Measurements from ENCODE around the gene RADIL.
"Not testable (repeated sequence)": the region's sequence is repeated elsewhere in the genome, so short reads cannot be mapped to it uniquely, and the experiment has no call there.

Gene RADIL

GRCh38 chr7:4883372-4884144, at the start of gene RADIL:
Gene RADIL (minus strand): TSS chr7:4883716. CDS start chr7:4878139, 5,577 bp downstream.
- peak; percentile 90 for DNase-seq

DNA sequence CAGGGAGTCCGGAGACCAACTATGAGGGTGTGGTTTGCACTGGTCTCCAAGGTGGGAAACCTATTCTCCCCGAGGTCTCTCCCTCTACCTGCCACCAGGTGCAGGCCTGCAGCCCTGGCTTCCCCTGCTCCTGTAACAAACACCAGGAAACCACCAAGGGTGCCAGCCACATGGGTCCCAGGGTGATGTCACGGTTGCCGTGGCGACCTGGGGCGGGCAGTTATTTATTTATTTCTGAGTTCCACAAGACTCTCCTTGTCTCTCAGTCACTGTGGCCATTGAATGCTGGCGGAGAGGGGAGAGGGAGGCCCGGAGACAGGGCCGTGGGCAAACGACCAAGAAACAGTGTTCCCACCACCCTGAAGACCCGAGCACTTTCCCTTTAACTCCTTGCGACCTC, 48.4 kb upstream of the RADIL start:
- no peak for DNase-seq

GRCh38 chr7:4929005-4929404, 45.5 kb upstream of the RADIL start:
- DNase-seq, result no peak

DNA sequence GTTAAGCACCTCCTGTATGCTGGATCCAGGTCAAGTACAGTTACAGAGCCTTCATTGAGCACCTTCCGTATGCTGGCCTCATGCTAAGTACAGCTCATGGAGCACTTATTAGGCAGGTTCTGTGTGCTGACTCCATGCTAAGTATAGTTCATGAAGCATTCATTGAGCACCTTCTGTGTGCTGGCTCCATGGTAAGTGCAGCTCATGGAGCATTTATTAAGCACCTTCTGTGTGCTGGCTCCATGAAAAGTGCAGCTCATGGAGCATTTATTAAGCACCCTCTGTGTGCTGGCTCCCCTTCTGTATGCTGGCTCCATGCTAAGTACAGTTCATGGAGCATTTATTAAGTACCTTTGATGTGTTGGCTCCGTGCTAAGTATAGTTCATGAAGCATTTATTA, 44.9 kb upstream of the RADIL start:
- DNase-seq, result no peak

DNA sequence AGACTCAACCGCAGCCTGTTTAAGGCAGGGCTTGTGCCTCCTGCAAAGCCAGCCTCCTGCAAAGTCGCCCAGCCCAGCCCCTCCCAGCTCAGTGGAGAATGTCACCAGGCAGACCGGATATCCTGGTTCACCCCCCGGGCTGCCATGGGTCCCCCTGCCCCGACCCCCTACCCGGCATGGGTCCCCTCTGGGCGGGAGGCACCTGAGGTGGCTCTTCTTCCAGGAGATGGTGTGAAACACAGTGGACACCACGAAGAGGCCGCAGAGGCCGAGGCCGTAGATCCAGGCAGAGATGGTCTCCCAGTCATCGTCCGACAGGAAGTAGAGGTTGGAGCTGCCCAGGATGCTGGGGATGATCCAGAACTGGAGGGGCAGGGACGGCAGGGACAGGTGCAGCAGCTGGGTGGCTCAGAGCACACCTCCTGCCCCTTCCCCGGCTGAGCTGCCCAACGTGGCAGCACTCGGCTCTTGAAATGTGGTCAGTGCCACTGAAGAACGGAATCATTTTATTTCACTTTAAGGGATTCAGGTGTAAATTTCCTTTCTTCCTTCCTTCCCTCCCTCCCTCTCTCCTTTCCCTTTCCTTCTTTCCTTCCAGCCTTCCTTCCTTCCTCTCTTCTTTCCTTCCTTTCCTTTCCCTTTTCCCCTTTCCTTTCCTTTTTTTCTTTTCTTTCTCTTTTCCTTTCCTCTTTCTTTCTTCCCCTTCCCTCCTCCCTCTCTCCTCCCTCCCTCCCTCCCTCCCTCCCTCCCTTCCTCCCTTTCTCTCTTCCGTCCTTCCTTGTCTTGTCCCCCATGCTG, 36.7 kb upstream of the RADIL start:
- DNase-seq, result no peak

DNA sequence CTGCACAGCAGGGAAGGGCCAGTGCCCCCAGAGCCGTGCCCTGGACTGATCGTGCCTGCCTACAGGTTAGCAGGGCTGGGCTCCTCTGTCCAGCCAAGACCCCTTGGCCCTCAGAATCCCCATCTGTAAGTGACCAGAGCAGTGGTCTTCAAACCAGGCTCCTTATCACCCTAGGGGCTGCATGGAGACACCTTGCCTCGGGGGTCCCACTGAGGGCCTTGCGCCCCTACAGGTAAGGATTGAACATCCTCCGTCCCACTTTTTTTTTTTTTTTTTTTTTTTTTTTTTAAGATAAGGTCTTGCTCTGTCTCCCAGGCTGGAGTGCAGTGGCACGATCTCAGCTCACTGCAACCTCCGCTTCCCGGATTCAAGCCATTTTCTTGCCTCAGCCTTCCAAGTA, 32.6 kb upstream of the RADIL start:
- no peak for DNase-seq

- DNase-seq, result no peak
These were observed 27.8 kb upstream of the RADIL start for GRCh38 chr7:4911111-4911828.

DNA sequence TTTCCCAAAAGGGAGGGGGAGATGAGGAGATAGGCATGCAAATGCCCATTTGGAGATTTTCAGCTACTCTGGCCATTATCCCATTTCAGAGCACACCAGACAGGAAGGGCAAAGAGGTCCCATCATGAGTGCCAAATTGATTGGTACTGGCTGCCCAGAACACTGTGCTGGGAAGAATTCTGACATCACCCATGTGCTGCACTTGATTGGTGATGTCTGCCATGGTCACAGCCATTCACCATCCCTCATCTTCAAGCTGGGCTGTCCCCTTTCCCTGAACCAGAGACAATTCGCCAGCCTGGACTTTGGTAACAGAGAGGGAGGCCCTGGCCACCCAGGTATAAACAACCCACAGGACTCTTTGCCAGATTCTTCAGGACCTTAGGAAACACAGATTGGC, 23.2 kb upstream of the RADIL start:
- DNase-seq, result no peak

- DNase-seq, result no peak
These were observed 21.7 kb upstream of the RADIL start for GRCh38 chr7:4905171-4905570.

- no peak for DNase-seq
These were observed 20.8 kb upstream of the RADIL start for GRCh38 chr7:4904346-4904745.

DNA sequence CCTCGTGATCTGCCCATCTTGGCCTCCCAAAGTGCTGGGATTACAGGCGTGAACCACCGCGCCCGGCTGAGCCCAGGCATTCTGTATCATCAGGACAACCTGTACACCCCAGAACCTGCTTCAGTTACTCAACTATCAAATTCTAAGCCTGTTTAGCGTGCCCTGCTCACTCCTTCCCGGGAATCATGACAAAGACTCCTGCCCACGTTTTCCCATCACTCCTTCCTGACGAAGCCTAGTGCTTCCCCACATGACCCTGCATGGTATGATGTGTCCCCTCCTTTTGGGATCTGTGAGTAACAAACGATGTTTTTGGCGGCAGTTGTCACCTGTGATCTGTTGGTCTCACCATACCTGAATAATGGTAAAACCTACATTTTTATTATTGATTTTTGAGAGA, 12.2 kb upstream of the RADIL start:
- DNase-seq, result no peak

GRCh38 chr7:4894482-4894881, 11.0 kb upstream of the RADIL start:
- DNase-seq, result no peak

- DNase-seq, result no peak
These were observed 10.5 kb upstream of the RADIL start for GRCh38 chr7:4893929-4894475.

DNA sequence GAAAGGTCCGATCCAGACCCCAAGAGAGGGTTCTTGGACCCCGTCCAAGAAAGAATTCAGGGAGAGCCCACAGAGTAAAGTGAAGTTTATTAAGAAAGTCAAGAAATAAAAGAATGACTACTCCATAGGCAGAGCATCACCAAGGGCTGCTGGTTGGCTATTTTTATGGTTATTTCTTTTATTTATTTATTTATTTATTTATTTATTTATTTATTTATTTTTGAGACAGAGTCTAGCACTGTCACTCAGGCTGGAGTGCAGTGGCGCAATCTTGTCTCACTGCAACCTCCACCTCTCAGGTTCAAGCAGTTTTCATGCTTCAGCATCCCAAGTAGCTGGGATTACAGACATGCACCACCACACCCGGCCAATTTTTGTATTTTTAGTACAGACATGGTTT, 9.7 kb upstream of the RADIL start:
- DNase-seq, result not testable (repeated sequence)

- not testable (repeated sequence) for DNase-seq
These were observed 8.0 kb upstream of the RADIL start for GRCh38 chr7:4891522-4891921.

DNA sequence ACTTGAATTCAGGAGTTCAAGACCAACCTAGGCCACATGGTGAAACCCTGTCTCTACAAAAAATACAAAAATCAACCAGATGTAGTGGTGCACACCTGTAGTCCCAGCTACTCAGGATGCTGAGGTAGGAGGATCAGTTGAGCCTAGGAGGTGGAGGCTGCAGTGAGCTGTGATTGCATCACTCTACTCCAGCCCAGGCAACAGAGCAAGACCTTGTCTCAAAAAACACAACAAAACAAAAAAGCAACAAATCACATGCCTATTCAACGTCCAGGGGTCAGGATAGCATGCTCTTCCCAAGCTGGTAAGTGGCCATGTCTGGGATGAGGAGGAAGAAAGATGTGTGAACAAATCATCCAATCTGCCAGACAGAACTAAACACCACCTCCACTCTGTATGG, 6.2 kb upstream of the RADIL start:
- no peak for DNase-seq

DNA sequence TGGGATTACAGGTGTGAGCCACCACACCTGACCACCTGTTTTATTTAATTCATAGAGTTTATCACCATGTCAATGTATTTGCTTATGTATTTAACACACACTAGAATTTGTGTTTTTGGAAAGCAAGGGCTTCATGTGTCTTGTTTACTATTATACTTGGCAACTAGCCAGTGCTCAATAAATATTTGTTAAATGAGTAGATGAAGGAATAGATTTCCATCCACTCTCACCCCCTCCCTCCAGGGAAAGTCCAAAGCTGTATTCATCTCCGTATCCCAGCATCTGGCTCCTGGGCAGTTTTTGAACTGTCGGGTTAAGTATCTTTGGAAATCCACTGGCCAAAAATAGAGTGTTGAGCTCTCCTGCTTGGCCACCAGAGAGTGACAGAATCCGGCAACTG, 4.6 kb upstream of the RADIL start:
- no peak for DNase-seq

- DNase-seq, result no peak
These were observed 3.2 kb upstream of the RADIL start for GRCh38 chr7:4886671-4887070.

DNA sequence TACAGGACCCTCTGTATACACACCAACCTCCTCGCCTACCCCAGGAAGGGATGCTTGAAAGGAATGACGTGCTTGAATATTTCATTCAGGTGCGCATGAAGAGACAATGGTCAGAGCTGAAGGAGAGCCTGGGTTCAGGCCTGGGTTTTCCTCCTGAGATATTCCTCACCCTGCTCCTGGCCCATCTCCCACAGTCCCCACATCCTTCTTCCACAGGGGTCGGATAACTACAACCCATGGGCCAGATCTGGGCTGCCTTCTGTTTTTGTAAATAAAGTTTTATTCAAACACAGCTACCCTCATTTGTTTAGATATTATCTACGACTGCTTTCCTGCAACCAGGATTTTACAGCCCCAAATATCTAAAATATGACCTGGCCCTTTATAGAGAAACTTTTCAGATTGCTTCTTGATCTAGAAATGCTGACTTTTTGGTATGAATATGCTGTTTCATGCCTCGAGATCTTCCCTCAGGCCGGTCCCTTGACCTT, 1.8 kb upstream of the RADIL start:
- no peak for DNase-seq

DNA sequence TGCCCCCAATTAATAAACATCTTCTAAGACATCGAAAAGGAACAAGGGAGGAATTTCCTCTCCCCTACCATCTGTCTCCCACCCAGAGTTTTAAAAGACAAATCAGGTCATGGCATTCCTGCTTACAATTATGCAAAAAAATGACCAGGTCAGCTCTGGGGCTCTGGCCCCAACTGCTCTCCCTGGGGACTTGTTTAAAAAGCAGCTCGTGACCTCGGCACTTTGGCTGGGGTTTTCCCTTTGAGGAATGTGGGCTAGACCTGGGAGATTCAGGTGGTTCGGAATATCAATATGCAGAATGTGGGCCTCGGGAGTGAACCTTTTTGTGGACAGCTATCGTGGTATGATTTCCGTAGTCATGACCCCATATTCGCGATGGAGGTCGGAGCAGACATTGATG, 648 bp upstream of the RADIL start:
- DNase-seq, result no peak

DNA sequence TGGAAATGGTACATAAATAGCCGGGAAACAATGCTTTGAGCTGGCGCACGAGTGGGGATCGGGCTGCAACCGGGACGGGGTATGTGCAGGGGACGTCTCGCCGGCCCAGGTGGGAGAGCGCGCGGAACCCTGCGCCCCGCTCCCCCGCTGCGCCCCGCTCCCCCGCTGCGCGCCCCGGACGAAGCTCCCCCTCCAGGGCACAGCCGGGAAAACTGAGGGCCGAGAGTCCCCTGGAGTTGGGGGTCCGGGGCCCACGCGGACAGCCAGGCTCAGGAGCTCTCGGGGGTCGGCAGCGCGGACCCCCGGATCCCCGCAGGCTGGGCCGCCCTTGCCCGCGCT, 514 bp downstream of the RADIL start:
- no peak for DNase-seq

DNA sequence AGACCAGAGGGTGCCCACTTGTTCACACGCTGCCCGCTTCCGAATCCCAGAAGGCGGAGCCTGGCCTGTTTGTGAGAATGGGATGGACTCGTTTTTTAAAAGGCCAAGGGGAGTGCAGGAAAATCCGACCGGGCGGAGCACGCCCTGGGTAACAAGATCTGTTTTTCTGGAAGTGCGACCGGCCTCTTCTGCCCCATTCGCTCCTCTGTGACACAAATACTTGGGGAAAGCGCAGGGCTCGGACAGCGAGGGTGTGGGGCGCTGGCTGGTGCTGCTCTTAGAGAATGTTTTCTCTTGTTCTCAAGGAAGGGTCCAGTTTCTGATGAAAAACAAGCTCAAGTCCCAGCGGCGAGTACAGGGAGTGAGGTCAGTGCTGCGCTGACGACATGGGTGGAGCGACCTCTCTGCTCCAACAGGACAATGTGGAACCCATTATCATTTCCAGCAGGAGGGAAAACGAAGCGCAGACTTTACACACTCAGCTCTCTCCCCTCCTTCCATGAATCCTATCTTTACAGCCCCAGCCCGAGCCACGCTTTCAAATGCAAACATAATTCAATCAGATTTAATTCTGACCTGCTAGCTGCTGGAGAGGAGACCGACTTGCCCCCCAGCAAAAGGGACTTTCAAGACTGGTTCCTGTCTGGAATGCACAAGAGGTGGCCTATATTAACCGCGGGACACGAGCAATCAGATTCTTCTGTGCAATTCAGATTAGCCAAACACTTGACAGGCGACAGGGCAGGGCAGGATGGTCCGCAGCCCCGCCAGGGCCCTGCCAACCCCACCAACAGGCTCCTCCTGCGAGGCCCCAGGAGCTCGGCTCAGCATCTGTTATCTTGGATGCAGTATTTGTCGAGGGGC, 1.1 kb downstream of the RADIL start:
- DNase-seq, result peak; percentile 12
